Liver (tissue), 9 donors: ENCODE results near the gene XXYLT1. TPM values are rescaled to one million over a fixed set of nuclear protein-coding genes. Genes with fewer than 3 reads are reported as not detected.
"Not testable (repeated sequence)": the region's sequence is repeated elsewhere in the genome, so short reads cannot be mapped to it uniquely, and the experiment has no call there.

Experiments used
- DNase-seq: peaks from one replicate; pipeline ENCODE4 v3.0.0-alpha.2; 2017; ENCODE audit warnings: low spot score
- H3K27ac ChIP-seq, 2 donors: one replicate each; pipeline ENCODE4 v1.7.0; 2013; ENCODE audit warnings: inconsistent platforms in 2 of 2, low read length in 2 of 2, control low read depth in 1 of 2, low read depth in 1 of 2, mild to moderate bottlenecking in 1 of 2
- H3K27me3 ChIP-seq, 4 donors: one replicate each; pipeline versions ENCODE4 v1.6.1 to v1.7.0; 2013; ENCODE audit warnings: low read length in 3 of 4, inconsistent platforms in 1 of 4, mild to moderate bottlenecking in 1 of 4, moderate library complexity in 1 of 4; ENCODE audit not compliant: control insufficient read depth in 4 of 4, insufficient read depth in 4 of 4
- H3K36me3 ChIP-seq, 4 donors: one replicate each; pipeline versions ENCODE4 v1.6.1 to v1.7.0; 2013; ENCODE audit warnings: low read length in 3 of 4, mild to moderate bottlenecking in 3 of 4, low read depth in 1 of 4, moderate library complexity in 1 of 4; ENCODE audit not compliant: control insufficient read depth in 4 of 4, insufficient read depth in 3 of 4
- H3K4me1 ChIP-seq, 4 donors: one replicate each; pipeline versions ENCODE4 v1.6.1 to v1.7.0; 2013; ENCODE audit warnings: low read length in 3 of 4, mild to moderate bottlenecking in 3 of 4, moderate library complexity in 1 of 4; ENCODE audit not compliant: control insufficient read depth in 4 of 4, insufficient read depth in 4 of 4
- H3K4me3 ChIP-seq, 3 donors: one replicate each; pipeline versions ENCODE4 v1.6.1 to v1.7.0; 2013; ENCODE audit warnings: low read length in 3 of 3, control low read depth in 1 of 3, low read depth in 1 of 3, mild to moderate bottlenecking in 1 of 3
- H3K9ac ChIP-seq, 2 donors: one replicate each; pipeline ENCODE4 v1.7.0; 2013; ENCODE audit warnings: low read length in 2 of 2, mild to moderate bottlenecking in 2 of 2, moderate library complexity in 2 of 2, control low read depth in 1 of 2, low read depth in 1 of 2
- H3K9me3 ChIP-seq, 4 donors: one replicate each; pipeline versions ENCODE4 v1.6.1 to v1.7.0; 2013; ENCODE audit warnings: low read length in 3 of 4; ENCODE audit not compliant: control insufficient read depth in 4 of 4
- EGR1 ChIP-seq, 2 donors: IDR thresholded peaks; 2 replicates each; pipeline ENCODE4 v1.6.1; 2016 to 2018; ENCODE audit warnings: antibody characterized with exemption in 2 of 2, low read depth in 2 of 2
- FOXA2 ChIP-seq: IDR thresholded peaks from 2 replicates; pipeline ENCODE4 v1.6.1; 2016; ENCODE audit warnings: antibody characterized with exemption
- GABPA ChIP-seq, 2 donors: IDR thresholded peaks in 1 of 2; conservative IDR thresholded peaks in 1 of 2; 2 replicates each; pipeline ENCODE4 v1.6.1; 2016; ENCODE audit warnings: antibody characterized with exemption in 2 of 2, mild to moderate bottlenecking in 1 of 2, moderate library complexity in 1 of 2
- HNF4A ChIP-seq, 2 donors: conservative IDR thresholded peaks; 2 replicates each; pipeline ENCODE4 v1.6.1; 2016; ENCODE audit warnings: antibody characterized with exemption in 2 of 2, mild to moderate bottlenecking in 2 of 2
- HNF4G ChIP-seq: IDR thresholded peaks from 2 replicates; pipeline ENCODE4 v1.6.1; 2016; ENCODE audit warnings: antibody characterized with exemption
- JUND ChIP-seq, 2 donors: IDR thresholded peaks; 2 replicates each; pipeline ENCODE4 v1.6.1; 2016; ENCODE audit warnings: antibody characterized with exemption in 2 of 2
- NR2F2 ChIP-seq: IDR thresholded peaks from 2 replicates; pipeline ENCODE4 v1.6.1; 2016; ENCODE audit warnings: antibody characterized with exemption
- RXRA ChIP-seq, 2 donors: IDR thresholded peaks; 2 replicates each; pipeline ENCODE4 v1.6.1; 2017 to 2018; ENCODE audit warnings: antibody characterized with exemption in 2 of 2, mild to moderate bottlenecking in 1 of 2
- SP1 ChIP-seq: IDR thresholded peaks from 2 replicates; pipeline ENCODE4 v1.6.1; 2018; ENCODE audit warnings: antibody characterized with exemption, mild to moderate bottlenecking
- TAF1 ChIP-seq: conservative IDR thresholded peaks from 2 replicates; pipeline ENCODE4 v1.6.1; 2016; ENCODE audit warnings: antibody characterized with exemption, mild to moderate bottlenecking
- YY1 ChIP-seq: IDR thresholded peaks from 2 replicates; pipeline ENCODE4 v1.6.1; 2016; ENCODE audit warnings: antibody characterized with exemption, mild to moderate bottlenecking
- WGBS: extraction: QIAGEN DNeasy Blood & Tissue Kit; methylation state at CpG from one replicate; pipeline ENCODE4 v1.1.7; 2013; 5-methylcytosine and 5-hydroxymethylcytosine counted together
- polyA plus RNA-seq, 2 donors: library from polyadenylated mRNA; stranded (reverse) in 1 of 2; unstranded in 1 of 2; fragments of 200-250 nt in 1 of 2; fragments of >200 nt in 1 of 2; fragmentation: Nextera tagmentation in 1 of 2; extraction: Ambion mirVana in 1 of 2; gene quantifications; one replicate each; pipeline versions ENCODE4 v1.2.1 to v1.2.3, GENCODE V29; 2013 to 2015
- total RNA-seq, 2 donors: library from RNA; depleted of rRNA; stranded (reverse); fragments of >200 nt; gene quantifications; one replicate each; pipeline ENCODE4 v1.2.3, GENCODE V29; 2014
- TF ChIP-seq, protein P1 (sequence below): IDR thresholded peaks from 2 replicates; pipeline ENCODE4 v1.6.1; 2016; ENCODE audit warnings: antibody characterized with exemption
- TF ChIP-seq, protein P2 (sequence below): IDR thresholded peaks from 2 replicates; pipeline ENCODE4 v1.6.1; 2016; ENCODE audit warnings: antibody characterized with exemption, mild to moderate bottlenecking
- TF ChIP-seq, protein P3 (sequence below): IDR thresholded peaks from 2 replicates; pipeline ENCODE4 v1.6.1; 2016; ENCODE audit warnings: antibody characterized with exemption
- donor health status: healthy.
- donor health status: healthy.
- donor health status: healthy.
- donor health status: healthy.
- donor health status: healthy.

XXYLT1 gene
- total and polyA plus RNA-seq, 4 donors = 0.93 to 7.6 (median 2.8) TPM

DNA sequence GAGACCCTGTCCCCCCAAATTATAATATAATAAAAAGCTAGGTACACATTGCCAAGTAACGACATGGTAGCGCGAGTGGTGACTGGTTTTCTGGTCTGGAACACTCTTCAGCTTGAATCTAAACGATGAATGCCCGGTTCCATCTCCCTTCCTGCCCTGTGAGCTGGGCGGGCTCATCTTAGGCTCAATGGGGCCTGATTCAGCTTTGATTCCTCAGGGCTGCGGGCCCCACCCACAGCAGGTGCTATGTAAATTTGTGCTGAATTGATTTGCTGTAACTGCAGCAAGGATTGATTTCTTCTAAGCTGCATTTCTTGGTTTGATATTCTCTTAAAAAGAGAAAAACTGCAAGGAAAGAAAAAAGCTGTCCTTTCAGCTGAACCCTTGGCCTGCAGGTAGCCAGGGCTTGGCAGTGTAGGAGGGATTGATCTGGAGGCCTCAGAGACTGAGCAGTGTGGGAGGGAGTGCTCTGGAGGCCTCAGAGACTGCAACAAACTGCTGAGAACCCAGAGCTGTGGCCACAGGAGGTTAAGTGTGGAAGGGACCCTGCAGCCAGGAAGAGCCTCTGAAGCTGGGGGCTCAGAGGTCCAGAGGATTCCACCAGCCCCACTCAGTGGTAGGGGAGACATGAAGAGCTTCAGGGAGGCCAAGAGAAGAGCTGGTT, 231.6 kb downstream of the XXYLT1 start:
- no peak for TF ChIP-seq HNF4A (conservative IDR thresholded peaks at IDR 0.05)
- TF ChIP-seq NR2F2 = no peak
- Histone ChIP-seq H3K27me3 (no peaks in the 10 kb centered on the region), H3K27ac (no peak overlapping the region), H3K9me3 (no peaks in the 10 kb centered on the region), H3K4me1 (peaks cover 3 to 12% (median 9%) of the 10 kb centered on the region in 4 donors), H3K4me3 (no peak overlapping the region), H3K9ac (no peak overlapping the region), H3K36me3 (no peaks in the 10 kb centered on the region)
- WGBS = 79% methylated on average over 7 of the region's 7 CpGs
- no peak for DNase-seq

DNA sequence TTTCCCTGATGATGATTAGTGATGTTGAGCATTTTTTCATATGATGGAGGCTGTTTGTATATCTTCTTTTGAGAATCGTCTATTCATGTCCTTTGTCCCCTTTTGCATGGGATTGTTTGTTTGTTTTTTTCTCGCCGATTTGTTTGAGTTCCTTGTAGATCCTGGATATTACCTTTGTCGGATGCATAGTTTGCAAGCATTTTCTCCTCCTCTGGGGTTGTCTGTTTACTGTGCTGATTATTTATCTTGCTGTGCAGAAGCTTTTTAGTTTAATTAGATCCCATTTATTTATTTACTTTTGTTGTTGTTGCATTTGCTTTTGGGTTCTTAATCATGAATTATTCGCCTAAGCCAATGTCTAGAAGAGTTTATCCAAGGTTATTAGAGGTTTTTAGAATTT, 232.8 kb downstream of the XXYLT1 start:
- Histone ChIP-seq H3K9me3 (no peaks in the 10 kb centered on the region), H3K36me3 (no peaks in the 10 kb centered on the region), H3K9ac (no peak overlapping the region), H3K4me1 (peaks cover 9 to 23% (median 18%) of the 10 kb centered on the region in 4 donors), H3K4me3 (no peak overlapping the region), H3K27ac (no peak overlapping the region), H3K27me3 (no peaks in the 10 kb centered on the region)
- TF ChIP-seq SP1 (no peak), GABPA (IDR thresholded peaks at IDR 0.05 in 1 of 2, conservative IDR thresholded peaks at IDR 0.05 in 1 of 2) (no peak), RXRA (IDR thresholded peaks at IDR 0.05) (no peak), HNF4A (conservative IDR thresholded peaks at IDR 0.05) (no peak), EGR1 (IDR thresholded peaks at IDR 0.05; ENCODE audit: low read depth in 2 of 2) (no peak)
- TF ChIP-seq, protein P1, sequence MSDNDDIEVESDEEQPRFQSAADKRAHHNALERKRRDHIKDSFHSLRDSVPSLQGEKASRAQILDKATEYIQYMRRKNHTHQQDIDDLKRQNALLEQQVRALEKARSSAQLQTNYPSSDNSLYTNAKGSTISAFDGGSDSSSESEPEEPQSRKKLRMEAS = no peak
- 79% methylated on average over 5 of the region's 5 CpGs for WGBS
- no peak for DNase-seq

DNA sequence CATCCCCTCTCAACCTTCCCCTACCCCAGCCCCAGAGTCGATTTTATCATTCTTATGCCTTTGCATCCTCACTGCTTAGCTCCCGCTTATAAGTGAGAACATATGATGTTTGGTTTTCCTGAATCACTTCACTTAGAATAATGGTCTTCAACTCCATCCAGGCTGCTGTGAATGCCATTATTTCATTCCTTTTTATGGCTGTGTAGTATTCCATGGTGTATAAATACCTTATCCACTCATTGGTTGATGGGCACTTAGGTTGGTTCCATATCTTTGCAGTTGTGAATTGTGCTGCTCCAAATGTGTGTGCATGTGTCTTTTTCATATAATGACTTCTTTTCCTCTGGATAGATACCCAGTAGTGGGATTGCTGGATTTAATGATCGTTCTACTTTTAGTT, 233.4 kb downstream of the XXYLT1 start:
- H3K4me1 ChIP-seq = peaks cover 12 to 29% (median 24%) of the 10 kb centered on the region in 4 donors
- not testable (repeated sequence) for DNase-seq, H3K9me3 ChIP-seq, H3K4me3 ChIP-seq, H3K27ac ChIP-seq, H3K27me3 ChIP-seq, H3K9ac ChIP-seq, H3K36me3 ChIP-seq
- 95% methylated on average over 3 of the region's 3 CpGs for WGBS

DNA sequence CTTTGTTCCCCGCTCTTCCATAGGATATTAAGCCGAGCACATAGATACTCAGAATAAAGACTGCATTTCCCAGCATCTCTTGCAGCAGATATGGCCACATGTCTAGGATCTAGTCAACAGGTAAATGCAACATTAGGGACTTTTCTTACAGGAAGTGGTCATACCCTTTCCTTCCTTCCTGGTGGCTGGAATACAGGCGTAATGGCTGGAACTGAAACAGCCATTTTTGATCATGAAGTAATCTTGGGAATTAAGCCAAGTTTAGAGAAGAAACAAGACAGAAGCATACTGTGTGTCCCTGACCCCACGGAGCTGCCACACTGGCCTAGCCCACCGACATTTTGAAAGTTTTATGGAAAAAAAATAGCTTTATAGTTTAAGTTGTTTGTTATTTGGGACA, 234.0 kb downstream of the XXYLT1 start:
- Histone ChIP-seq H3K27me3 (no peaks in the 10 kb centered on the region), H3K4me1 (peaks cover 18 to 35% (median 30%) of the 10 kb centered on the region in 4 donors), H3K9me3 (no peaks in the 10 kb centered on the region), H3K27ac (no peak overlapping the region), H3K36me3 (no peaks in the 10 kb centered on the region), H3K9ac (no peak overlapping the region), H3K4me3 (no peak overlapping the region)
- no peak for DNase-seq
- TF ChIP-seq HNF4A (conservative IDR thresholded peaks at IDR 0.05) (no peak), RXRA (IDR thresholded peaks at IDR 0.05) (no peak), YY1 (no peak), HNF4G (no peak), JUND (IDR thresholded peaks at IDR 0.05) (no peak), SP1 (no peak), GABPA (IDR thresholded peaks at IDR 0.05 in 1 of 2, conservative IDR thresholded peaks at IDR 0.05 in 1 of 2) (no peak), FOXA2 (no peak), NR2F2 (no peak), TAF1 (no peak)
- TF ChIP-seq, protein P2, sequence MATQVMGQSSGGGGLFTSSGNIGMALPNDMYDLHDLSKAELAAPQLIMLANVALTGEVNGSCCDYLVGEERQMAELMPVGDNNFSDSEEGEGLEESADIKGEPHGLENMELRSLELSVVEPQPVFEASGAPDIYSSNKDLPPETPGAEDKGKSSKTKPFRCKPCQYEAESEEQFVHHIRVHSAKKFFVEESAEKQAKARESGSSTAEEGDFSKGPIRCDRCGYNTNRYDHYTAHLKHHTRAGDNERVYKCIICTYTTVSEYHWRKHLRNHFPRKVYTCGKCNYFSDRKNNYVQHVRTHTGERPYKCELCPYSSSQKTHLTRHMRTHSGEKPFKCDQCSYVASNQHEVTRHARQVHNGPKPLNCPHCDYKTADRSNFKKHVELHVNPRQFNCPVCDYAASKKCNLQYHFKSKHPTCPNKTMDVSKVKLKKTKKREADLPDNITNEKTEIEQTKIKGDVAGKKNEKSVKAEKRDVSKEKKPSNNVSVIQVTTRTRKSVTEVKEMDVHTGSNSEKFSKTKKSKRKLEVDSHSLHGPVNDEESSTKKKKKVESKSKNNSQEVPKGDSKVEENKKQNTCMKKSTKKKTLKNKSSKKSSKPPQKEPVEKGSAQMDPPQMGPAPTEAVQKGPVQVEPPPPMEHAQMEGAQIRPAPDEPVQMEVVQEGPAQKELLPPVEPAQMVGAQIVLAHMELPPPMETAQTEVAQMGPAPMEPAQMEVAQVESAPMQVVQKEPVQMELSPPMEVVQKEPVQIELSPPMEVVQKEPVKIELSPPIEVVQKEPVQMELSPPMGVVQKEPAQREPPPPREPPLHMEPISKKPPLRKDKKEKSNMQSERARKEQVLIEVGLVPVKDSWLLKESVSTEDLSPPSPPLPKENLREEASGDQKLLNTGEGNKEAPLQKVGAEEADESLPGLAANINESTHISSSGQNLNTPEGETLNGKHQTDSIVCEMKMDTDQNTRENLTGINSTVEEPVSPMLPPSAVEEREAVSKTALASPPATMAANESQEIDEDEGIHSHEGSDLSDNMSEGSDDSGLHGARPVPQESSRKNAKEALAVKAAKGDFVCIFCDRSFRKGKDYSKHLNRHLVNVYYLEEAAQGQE = no peak
- TF ChIP-seq, protein P1 = no peak
- TF ChIP-seq, protein P3, sequence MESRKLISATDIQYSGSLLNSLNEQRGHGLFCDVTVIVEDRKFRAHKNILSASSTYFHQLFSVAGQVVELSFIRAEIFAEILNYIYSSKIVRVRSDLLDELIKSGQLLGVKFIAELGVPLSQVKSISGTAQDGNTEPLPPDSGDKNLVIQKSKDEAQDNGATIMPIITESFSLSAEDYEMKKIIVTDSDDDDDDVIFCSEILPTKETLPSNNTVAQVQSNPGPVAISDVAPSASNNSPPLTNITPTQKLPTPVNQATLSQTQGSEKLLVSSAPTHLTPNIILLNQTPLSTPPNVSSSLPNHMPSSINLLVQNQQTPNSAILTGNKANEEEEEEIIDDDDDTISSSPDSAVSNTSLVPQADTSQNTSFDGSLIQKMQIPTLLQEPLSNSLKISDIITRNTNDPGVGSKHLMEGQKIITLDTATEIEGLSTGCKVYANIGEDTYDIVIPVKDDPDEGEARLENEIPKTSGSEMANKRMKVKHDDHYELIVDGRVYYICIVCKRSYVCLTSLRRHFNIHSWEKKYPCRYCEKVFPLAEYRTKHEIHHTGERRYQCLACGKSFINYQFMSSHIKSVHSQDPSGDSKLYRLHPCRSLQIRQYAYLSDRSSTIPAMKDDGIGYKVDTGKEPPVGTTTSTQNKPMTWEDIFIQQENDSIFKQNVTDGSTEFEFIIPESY = no peak
- WGBS = 82% methylated on average over 5 of the region's 5 CpGs
